ENCODE measurements around the gene DNAJC13.
"Not testable (repeated sequence)": the region's sequence is repeated elsewhere in the genome, so short reads cannot be mapped to it uniquely, and the experiment has no call there.

The DNAJC13 gene

GRCh38 chr3:132549169-132549568 is 131.9 kb downstream of the DNAJC13 start:
- DNase-seq, result no peak

GRCh38 chr3:132549890-132550578 is 132.7 kb downstream of the DNAJC13 start:
- DNase-seq, result peak; percentile 44

GRCh38 chr3:132550579-132551305 is 133.4 kb downstream of the DNAJC13 start:
- DNase-seq, result no peak

GRCh38 chr3:132553826-132554225 is 136.5 kb downstream of the DNAJC13 start:
- DNase-seq, result no peak

- no peak for DNase-seq
Measured at GRCh38 chr3:132554437-132554836, 137.1 kb downstream of the DNAJC13 start.

- DNase-seq, result no peak
Measured at GRCh38 chr3:132555306-132556035, 138.2 kb downstream of the DNAJC13 start.

GRCh38 chr3:132556036-132556386 is 138.7 kb downstream of the DNAJC13 start:
- not testable (repeated sequence) for DNase-seq

GRCh38 chr3:132556508-132557159 is 139.3 kb downstream of the DNAJC13 start:
- no peak for DNase-seq

GRCh38 chr3:132561003-132561402 is 143.7 kb downstream of the DNAJC13 start:
- no peak for DNase-seq

GRCh38 chr3:132563420-132564069 is 146.2 kb downstream of the DNAJC13 start:
- no peak for DNase-seq

GRCh38 chr3:132564070-132564465 is 146.8 kb downstream of the DNAJC13 start:
- DNase-seq, result no peak

- no peak for DNase-seq
Measured at GRCh38 chr3:132568422-132568821, 151.1 kb downstream of the DNAJC13 start.

GRCh38 chr3:132569153-132569552 is 151.9 kb downstream of the DNAJC13 start:
- no peak for DNase-seq

- no peak for DNase-seq
Measured at GRCh38 chr3:132569580-132569979, 152.3 kb downstream of the DNAJC13 start.

GRCh38 chr3:132570016-132570415 is 152.7 kb downstream of the DNAJC13 start:
- no peak for DNase-seq

- no peak for DNase-seq
Measured at GRCh38 chr3:132573797-132574211, 156.5 kb downstream of the DNAJC13 start.

- DNase-seq, result no peak
Measured at GRCh38 chr3:132587401-132587800, 170.1 kb downstream of the DNAJC13 start.
